Measurements from ENCODE around the gene JAM2.

- TF ChIP-seq CTCF (IDR thresholded peaks at IDR 0.05; ENCODE audit: low read length): no peak
- no peak for TF ChIP-seq EZH2 (IDR thresholded peaks at IDR 0.05; ENCODE audit: borderline replicate concordance, low read length)
Measured at GRCh38 chr21:25660233-25660632, 21.2 kb downstream of the JAM2 start.

Data from OCI-LY1 (cell line).